Stimulated activated naive CD8-positive, alpha-beta T cell treated with anti-CD3 and anti-CD28 coated beads, Interleukin-15, amount 100 ng/mL, for 72 hours (primary cell): ENCODE measurements around the gene IGSF6.
"Not testable (repeated sequence)": the region's sequence is repeated elsewhere in the genome, so short reads cannot be mapped to it uniquely, and the experiment has no call there.

ENCODE experiments used
- ATAC-seq: fragments of 150-1000 bp; cut with Tn5 transposase; 2 replicates; pipeline ENCODE4 v1.10.0; 2021; ENCODE audit warnings: mild to moderate bottlenecking, moderate library complexity
- DNase-seq, 2 donors: peaks; one replicate each; pipeline ENCODE4 v3.0.0; 2021 to 2022
- H3K27ac Mint-ChIP-seq, 2 donors: one replicate each; pipeline ENCODE4 v1.8.0; 2022; ENCODE audit warnings: mild to moderate bottlenecking in 2 of 2, mixed read lengths in 2 of 2, moderate library complexity in 2 of 2
- H3K27me3 Mint-ChIP-seq: one replicate; pipeline ENCODE4 v1.8.0; 2022; ENCODE audit warnings: mixed read lengths
- H3K4me1 Mint-ChIP-seq: one replicate; pipeline ENCODE4 v1.8.0; 2022; ENCODE audit warnings: mild to moderate bottlenecking, mixed read lengths
- H3K4me3 Mint-ChIP-seq, 2 donors: one replicate each; pipeline ENCODE4 v1.8.0; 2022; ENCODE audit warnings: mild to moderate bottlenecking in 2 of 2, mixed read lengths in 2 of 2, moderate library complexity in 1 of 2
- H3K9me3 Mint-ChIP-seq, 2 donors: one replicate each; pipeline ENCODE4 v1.8.0; 2022; ENCODE audit warnings: mixed read lengths in 2 of 2

The IGSF6 gene

GRCh38 chr16:21605848-21606247 lies 46.6 kb downstream of the IGSF6 start:
- DNase-seq, H3K27me3 Mint-ChIP-seq, ATAC-seq, H3K4me3 Mint-ChIP-seq, H3K27ac Mint-ChIP-seq, H3K9me3 Mint-ChIP-seq: not testable (repeated sequence)
- peaks cover 93% of the 10 kb centered on the region for H3K4me1 Mint-ChIP-seq

- Mint-ChIP-seq H3K27me3 (no peaks in the 10 kb centered on the region), H3K27ac (no peak overlapping the region), H3K4me1 (peaks cover 78% of the 10 kb centered on the region), H3K4me3 (no peak overlapping the region), H3K9me3 (no peaks in the 10 kb centered on the region)
- DNase-seq (no peak), ATAC-seq (no peak)
Measured at GRCh38 chr16:21603928-21604327, 48.5 kb downstream of the IGSF6 start.

GRCh38 chr16:21602785-21603184 lies 49.6 kb downstream of the IGSF6 start:
- H3K9me3 Mint-ChIP-seq: no peaks in the 10 kb centered on the region
- DNase-seq (no peak), ATAC-seq (no peak)
- H3K27me3 Mint-ChIP-seq: no peaks in the 10 kb centered on the region
- no peak overlapping the region for H3K27ac Mint-ChIP-seq
- H3K4me1 Mint-ChIP-seq: peaks cover 78% of the 10 kb centered on the region
- H3K4me3 Mint-ChIP-seq: no peak overlapping the region

GRCh38 chr16:21600031-21600773 lies 52.2 kb downstream of the IGSF6 start:
- peak overlapping the region; percentile 87 to 98 for H3K4me3 Mint-ChIP-seq
- ATAC-seq: peak; percentile 42
- no peaks in the 10 kb centered on the region for H3K9me3 Mint-ChIP-seq
- no peaks in the 10 kb centered on the region for H3K27me3 Mint-ChIP-seq
- peak overlapping the region; percentile 64 to 93 for H3K27ac Mint-ChIP-seq
- DNase-seq: peak in 1 of 2 donors; percentile 50
- peaks cover 63% of the 10 kb centered on the region for H3K4me1 Mint-ChIP-seq

GRCh38 chr16:21599122-21600030 lies 53.0 kb downstream of the IGSF6 start, which contains the start of gene METTL9:
Gene METTL9, plus strand, starts transcription at chr16:21599577. Its CDS starts 157 bp downstream, at chr16:21599734.
- Mint-ChIP-seq H3K27ac (peak within 1 kb of the TSS; percentile 93 to 96), H3K9me3 (no peaks in the 10 kb centered on the region), H3K4me3 (peak within 1 kb of the TSS; percentile 87 to 98), H3K27me3 (no peaks in the 10 kb centered on the region), H3K4me1 (peaks cover 59% of the 10 kb centered on the region)
- DNase-seq (peak; percentile 96), ATAC-seq (peak; percentile 94)

GRCh38 chr16:21598701-21599121 lies 53.7 kb downstream of the IGSF6 start:
- Mint-ChIP-seq H3K27me3 (no peaks in the 10 kb centered on the region), H3K4me1 (peaks cover 53% of the 10 kb centered on the region)
- peak in 1 of 2 donors; percentile 21 for DNase-seq

GRCh38 chr16:21598206-21598605 lies 54.2 kb downstream of the IGSF6 start:
- H3K9me3 Mint-ChIP-seq: no peaks in the 10 kb centered on the region
- DNase-seq (no peak), ATAC-seq (no peak)
- H3K4me1 Mint-ChIP-seq: peaks cover 48% of the 10 kb centered on the region
- peak overlapping the region; percentile 82 to 83 for H3K4me3 Mint-ChIP-seq
- H3K27ac Mint-ChIP-seq: peak overlapping the region; percentile 93 to 96
- no peaks in the 10 kb centered on the region for H3K27me3 Mint-ChIP-seq

More at GRCh38 chr16:21598701-21599121, 53.7 kb downstream of the IGSF6 start:
- Mint-ChIP-seq H3K4me3 (peak overlapping the region; percentile 82 to 83), H3K27ac (peak overlapping the region; percentile 93 to 96), H3K9me3 (no peaks in the 10 kb centered on the region)
- ATAC-seq: peak; percentile 5

- DNase-seq: no peak
- peaks cover 43% of the 10 kb centered on the region for H3K4me1 Mint-ChIP-seq
- no peak for ATAC-seq
- peak overlapping the region; percentile 82 to 83 for H3K4me3 Mint-ChIP-seq
- no peaks in the 10 kb centered on the region for H3K27me3 Mint-ChIP-seq
- peak overlapping the region; percentile 93 to 96 for H3K27ac Mint-ChIP-seq
- no peaks in the 10 kb centered on the region for H3K9me3 Mint-ChIP-seq
Measured at GRCh38 chr16:21597561-21598030, 54.8 kb downstream of the IGSF6 start.

- Mint-ChIP-seq H3K9me3 (no peaks in the 10 kb centered on the region), H3K27ac (peak overlapping the region in 1 of 2 donors; percentile 40), H3K4me3 (no peak overlapping the region), H3K4me1 (peaks cover 20% of the 10 kb centered on the region), H3K27me3 (no peaks in the 10 kb centered on the region)
- no peak for ATAC-seq
- DNase-seq: no peak
Measured at GRCh38 chr16:21593530-21594289, 58.7 kb downstream of the IGSF6 start.

- ATAC-seq: no peak
- no peak overlapping the region for H3K27ac Mint-ChIP-seq
- no peak for DNase-seq
- no peaks in the 10 kb centered on the region for H3K9me3 Mint-ChIP-seq
- no peaks in the 10 kb centered on the region for H3K27me3 Mint-ChIP-seq
- no peak overlapping the region for H3K4me3 Mint-ChIP-seq
- peaks cover 5% of the 10 kb centered on the region for H3K4me1 Mint-ChIP-seq
Measured at GRCh38 chr16:21592191-21592590, 60.2 kb downstream of the IGSF6 start.

GRCh38 chr16:21590796-21591195 lies 61.6 kb downstream of the IGSF6 start:
- H3K4me3 Mint-ChIP-seq: no peak overlapping the region
- H3K9me3 Mint-ChIP-seq: no peaks in the 10 kb centered on the region
- H3K4me1 Mint-ChIP-seq: no peaks in the 10 kb centered on the region
- no peaks in the 10 kb centered on the region for H3K27me3 Mint-ChIP-seq
- no peak overlapping the region for H3K27ac Mint-ChIP-seq
- ATAC-seq: no peak
- no peak for DNase-seq

GRCh38 chr16:21590287-21590686 lies 62.1 kb downstream of the IGSF6 start:
- ATAC-seq: no peak

GRCh38 chr16:21589551-21589950 lies 62.9 kb downstream of the IGSF6 start:
- H3K27me3 Mint-ChIP-seq: no peaks in the 10 kb centered on the region
- DNase-seq: no peak
- no peak for ATAC-seq
- H3K9me3 Mint-ChIP-seq: no peaks in the 10 kb centered on the region
- H3K4me3 Mint-ChIP-seq: no peak overlapping the region
- H3K4me1 Mint-ChIP-seq: no peaks in the 10 kb centered on the region
- H3K27ac Mint-ChIP-seq: no peak overlapping the region

More at GRCh38 chr16:21590287-21590686, 62.1 kb downstream of the IGSF6 start:
- H3K27ac Mint-ChIP-seq: no peak overlapping the region
- H3K4me3 Mint-ChIP-seq: no peak overlapping the region
- H3K4me1 Mint-ChIP-seq: no peaks in the 10 kb centered on the region
- H3K9me3 Mint-ChIP-seq: no peaks in the 10 kb centered on the region
- DNase-seq: no peak
- H3K27me3 Mint-ChIP-seq: no peaks in the 10 kb centered on the region
